Activated CD8-positive, alpha-beta memory T cell treated with anti-CD3 and anti-CD28 coated beads for 24 hours (primary cell): ENCODE data around the gene TBC1D2B.

Experiments used
- DNase-seq: peaks from one replicate; pipeline ENCODE4 v3.0.0-alpha.2; 2020

TBC1D2B gene

DNA sequence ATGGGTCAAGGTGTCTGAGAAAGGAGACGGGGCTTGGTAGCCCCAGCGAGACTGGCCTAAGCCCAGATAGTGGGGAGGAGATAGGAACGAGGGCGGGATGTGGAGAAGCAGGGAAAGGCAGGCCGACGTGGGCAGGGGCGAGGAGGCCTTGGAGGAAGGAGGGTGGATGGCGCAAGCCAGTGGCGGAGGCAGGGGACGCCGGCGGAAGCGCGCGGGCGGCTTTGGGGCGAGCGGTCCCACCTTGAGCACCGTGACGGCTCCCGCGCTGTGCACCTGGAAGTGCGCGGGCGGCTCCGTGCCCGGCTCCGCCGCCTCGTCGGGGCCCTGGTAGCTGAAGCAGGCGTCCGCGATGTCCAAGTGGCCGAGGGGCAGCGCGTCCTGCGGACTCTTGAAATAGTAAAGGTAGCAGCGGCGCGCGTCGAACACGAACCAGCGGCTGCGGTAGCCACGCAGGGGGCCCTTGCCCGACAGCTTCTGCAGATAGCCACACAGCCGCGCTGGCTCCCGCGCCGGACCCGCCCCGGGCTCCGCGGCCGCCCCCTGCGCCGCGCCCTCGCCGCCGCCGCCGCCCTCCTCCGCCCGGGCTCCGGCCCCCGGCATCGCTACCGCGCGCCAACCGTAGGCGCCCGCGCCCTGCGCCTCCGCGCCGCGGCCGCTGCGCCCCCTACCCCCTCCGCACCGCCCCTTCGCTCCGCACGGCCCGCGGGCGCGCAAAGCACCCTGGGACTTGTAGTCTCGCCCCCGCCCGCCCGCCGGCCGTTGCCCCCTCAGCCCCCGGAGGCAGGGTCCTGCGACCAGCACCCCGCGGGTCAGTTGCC, at the start of gene TBC1D2B:
TBC1D2B (minus strand) TSS at position 659 of the 818 bp plus-strand sequence; CDS start at position 600, 59 bp downstream.
- DNase-seq, result peak; percentile 90

DNA sequence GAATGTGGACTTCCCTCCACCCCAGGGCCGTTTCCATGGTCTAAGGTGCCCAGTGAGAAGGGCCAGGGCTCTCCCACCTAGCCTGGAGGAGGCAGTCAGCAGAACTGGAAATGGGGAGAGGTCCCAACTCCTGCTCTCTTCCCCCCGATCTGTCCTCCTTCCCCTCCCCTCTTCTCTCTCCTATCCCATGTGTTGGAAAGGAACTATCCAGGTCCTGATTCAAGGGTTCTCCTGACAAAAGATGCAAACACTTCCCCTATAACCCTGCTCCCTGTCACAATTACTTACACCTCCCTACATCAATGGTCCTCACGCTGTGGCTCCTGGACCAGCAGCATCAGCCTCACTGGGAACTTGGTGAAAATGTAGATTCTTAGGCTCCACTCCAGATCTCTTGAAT, 47.8 kb upstream of the TBC1D2B start:
- DNase-seq, result no peak

DNA sequence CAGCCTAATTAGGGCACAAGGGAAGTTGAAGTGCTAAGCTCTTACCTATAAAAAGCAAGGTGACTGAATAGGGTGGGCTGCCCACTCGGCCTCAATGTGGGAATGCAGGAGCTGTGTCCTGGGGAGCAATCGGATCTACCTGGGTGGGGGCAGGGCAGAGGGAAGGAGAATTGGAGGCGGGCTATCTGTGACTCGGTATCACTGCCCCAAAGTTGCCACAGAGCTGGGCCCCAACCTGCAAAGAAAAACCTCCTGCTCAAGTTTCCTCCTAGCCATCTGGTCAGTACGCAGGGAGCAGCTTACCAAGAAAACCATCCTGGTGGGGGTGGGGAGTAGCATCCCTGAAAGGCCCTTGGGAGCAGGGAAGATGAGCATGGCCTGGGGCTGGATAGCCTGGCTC, 43.0 kb upstream of the TBC1D2B start:
- no peak for DNase-seq

DNA sequence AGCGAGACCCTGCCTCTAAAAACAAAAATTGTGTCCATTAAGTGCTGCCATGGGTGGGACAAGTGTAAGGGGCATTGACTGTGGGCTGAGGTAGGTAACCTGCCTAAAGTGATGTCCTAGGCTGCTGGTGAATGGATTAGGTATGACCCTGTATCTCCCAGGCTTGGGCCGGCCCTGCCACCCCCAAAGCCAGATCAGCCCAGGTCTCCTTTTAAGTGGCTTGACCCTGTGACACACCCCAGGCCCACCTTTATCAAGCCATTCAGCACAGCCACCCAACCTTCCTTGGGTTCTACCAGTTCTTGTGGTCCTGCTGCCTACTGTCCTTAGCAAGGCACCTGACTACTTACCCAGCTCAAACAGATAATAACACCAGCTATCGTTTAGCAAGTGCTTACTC, 35.0 kb upstream of the TBC1D2B start:
- no peak for DNase-seq

DNA sequence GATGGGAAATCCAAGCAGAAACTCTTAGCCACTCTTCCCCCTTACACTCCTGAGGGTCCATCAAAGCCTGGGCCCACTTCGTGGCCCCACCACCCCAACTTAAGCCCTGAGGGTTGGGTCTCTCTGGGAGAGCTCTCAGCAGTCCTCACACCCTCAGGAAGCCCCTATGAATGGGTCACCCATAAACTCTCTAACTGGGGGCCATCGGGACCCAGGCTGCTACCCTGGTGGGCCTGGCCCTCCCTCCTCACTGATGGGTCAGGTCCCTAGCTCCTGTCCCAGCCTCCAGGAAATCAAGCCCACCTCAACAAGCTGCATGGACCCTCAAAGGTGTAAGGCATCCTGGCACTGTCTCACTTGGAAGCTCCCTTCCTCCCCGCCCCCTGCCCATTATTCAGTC, 34.3 kb upstream of the TBC1D2B start:
- DNase-seq, result no peak

DNA sequence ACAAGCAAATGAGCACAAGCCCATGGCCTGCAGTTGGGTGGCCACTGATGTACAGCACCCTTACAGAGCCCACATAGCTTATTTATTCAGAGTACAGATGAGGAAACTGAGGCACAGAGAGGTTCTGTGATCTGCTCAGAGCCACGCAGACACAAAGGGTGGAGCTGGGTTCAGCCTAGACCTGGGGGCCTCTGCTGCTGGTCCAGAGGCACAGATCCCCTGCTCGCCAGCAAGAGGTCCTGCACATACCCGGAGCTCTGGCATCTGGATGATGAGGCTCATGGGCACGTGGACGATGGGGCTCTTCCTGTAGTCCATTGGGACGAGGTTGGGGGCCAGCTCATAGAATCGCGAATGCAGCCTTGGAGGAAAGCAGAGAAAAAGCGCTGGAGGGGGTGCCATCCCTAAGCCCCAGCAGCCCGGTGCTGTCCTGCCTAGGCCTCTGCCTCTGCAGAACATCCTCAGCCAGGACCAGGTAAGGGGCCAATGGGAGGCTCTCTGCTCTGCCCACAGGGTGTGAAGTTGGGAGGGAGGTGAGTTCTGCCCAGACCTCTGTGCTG, 33.5 kb upstream of the TBC1D2B start:
- no peak for DNase-seq

DNA sequence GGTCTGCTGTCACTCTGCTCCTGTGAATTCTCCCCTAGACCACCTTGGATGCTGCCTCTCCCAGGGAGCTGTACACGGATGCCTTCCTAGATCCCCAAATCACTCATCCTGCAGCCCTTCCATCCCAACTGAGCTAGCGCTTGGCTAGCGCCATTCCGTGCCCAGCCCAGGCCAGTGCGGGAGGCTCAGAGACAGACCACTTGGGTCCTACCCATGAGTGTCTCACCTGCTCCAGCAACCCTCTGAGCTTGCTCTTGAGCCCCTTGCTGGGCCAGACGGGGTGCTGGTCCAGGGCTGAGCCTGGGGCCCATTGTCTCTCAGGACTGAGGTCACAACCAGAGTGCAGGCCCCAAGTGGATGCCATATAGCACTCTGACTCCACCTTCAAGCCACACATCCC, 32.6 kb upstream of the TBC1D2B start:
- DNase-seq, result no peak

DNA sequence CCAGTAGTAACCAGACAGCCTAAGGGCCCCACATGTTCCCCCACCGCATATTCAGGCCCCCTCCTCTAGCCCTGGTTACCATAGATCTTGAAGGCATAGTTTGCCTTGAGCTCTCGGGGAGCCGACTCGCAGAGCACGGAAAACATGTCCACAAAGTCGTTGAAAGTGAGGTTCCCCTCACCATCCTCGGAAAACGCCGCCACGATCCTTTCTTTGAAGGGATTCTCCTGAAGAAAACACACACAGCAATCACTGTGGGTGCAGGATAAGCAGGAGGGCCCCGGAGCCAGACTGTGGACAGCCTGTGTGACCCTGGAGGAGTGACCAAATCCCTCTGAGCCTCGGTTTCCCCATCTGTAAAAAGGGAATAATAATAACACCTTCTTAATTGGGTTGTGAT, 31.6 kb upstream of the TBC1D2B start:
- DNase-seq, result no peak

DNA sequence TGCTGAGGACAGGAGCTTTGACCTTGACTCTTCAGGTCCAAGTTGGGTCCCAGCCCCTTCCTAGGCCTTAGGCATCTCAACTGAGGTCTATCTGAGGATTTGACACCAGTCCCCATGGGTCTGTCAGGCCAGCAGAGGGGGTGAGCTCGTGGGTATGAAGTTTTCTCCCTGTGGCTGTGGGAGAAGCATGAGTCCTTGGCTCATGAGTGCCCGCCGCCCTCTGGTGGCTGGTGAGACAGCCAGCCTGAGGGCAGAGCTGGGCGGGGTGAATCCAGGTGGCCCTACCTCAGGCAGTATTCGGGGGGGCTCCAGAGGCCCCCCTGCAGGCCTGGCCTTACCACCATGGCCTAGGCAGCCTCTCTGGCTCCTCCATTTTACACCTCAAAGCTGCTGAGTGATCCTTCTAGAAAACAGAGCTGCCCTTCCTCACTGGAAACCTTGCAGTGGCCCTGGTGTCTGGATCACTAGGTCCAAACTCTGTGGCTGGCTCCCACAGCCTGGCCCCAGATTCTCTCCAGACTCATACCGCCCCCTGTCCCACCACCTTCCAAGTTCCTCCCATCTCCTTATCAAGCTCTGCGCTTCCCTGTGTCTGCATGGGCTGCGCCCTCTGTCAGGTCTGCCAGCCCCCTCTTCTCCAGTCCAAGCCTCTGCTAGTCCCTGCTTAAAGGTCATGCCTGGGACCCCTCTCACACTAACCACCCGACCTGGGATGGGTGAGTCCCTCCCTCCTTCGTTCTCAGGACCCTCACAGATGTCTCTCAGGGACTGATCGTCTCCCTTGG, 31.0 kb upstream of the TBC1D2B start:
- DNase-seq, result peak; percentile 91

DNA sequence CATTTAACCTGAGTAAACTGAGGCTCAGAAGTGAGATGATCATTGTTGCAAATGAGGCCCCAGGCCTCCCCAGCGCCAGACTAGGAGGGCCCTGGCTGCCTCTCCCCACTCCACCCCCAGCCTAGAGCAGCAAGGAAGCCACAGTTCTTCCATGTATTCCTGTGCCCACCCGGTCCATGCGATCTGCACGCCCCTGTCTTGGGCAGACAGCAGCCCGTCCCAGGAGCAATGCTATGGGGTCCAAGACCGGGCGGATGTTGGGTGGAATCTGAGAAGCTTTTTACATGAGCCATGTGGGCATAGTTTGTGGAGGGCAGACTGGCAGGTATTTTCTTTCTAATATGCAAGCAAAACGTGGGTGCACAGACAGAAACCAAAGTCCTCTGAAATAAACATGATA, 30.0 kb upstream of the TBC1D2B start:
- DNase-seq, result no peak

DNA sequence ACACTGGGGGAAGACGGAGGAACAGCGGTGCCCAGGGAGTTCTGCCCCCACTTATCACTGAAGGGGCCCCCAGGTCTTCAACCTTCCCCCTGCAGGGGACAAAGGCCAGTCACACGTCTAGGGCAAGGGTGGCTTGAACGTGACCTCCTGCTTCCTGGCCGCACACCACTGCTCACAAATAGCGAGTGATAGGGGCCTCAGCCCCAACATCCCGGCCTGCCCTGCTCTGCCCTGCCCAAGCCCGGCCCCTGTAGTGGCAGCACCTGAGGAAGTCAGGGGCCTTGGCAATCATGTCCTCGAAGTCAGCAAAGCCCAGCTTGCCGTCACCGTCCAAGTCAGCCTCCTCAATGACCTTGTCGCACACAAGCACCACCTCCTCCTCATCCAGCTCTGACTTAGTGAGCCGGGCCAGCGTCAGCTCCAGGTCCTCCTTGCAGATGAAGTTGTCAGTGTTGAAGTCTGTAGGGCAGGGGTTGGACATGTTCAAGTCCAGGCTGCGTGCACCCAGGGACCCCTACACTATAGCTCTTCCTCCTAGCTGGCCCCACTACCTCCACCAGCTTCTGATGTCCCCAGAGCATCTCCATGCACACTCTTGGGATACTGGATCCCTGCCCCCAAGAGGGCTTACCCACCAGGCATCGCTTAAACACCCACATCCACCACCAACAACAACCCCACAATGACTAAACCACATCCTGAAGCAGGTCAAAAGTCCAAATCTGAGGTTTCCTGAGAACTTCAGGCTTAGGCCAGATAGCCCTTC, 28.1 kb upstream of the TBC1D2B start:
- DNase-seq, result no peak

DNA sequence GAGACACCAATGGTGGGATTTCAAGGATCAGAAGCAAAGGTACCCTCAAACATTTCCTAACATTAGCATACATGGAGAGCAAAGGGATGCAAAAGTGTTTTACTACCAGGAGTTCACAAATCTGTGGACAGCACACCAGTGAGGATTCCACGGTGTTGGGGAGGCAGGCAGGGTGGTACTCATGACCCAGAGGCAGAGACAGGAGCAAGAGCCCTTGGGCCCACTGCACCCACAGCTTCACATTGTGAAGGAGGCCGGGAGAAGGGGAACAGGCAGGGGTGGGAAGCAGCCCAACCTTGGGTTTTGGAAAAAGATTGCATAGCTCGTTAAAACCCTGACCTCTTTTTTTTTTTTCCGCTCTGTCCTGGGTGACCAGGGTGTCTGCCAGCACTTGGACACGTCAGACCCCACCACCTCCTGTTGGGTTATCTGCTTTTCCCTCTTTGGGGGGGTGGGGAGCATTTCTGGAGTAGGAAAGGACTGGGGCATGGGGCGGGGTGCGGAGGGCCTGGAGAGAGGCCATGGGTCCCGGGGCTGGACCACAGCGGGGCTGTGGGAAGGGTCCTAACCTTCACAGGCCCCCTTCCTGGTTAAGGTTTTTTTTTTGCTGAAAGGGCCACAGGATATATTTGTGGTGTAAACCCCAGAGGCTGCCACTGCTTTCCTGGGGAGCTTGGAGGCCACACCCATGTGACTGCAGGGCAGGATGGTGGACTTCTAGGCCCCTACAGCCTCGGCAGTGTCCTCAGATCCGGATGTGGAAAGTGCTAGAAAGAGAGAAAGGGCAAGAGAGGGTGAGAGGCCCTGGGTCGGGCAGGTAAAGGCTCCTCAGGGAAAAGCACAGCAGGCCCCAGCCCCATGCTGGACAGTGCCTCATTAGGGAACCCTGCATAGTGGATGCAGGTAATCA, 27.3 kb upstream of the TBC1D2B start:
- no peak for DNase-seq

DNA sequence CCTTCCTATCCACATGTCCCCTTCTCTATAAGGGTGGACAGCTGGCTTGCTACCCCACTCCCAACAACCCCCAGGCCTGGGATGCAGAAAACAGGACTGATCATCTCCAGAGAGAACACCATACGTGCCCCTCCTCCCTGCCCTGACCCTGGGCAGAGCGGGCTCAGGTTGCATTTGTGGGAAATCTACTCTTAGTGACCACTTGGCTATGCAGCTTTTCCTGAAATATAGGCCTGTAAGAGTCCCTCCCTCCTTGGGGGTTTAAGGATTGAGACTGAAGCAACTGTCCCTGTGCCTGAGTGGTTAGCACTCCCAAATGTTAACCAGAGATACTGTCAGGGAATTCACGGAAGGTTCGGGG, 26.6 kb upstream of the TBC1D2B start:
- no peak for DNase-seq

DNA sequence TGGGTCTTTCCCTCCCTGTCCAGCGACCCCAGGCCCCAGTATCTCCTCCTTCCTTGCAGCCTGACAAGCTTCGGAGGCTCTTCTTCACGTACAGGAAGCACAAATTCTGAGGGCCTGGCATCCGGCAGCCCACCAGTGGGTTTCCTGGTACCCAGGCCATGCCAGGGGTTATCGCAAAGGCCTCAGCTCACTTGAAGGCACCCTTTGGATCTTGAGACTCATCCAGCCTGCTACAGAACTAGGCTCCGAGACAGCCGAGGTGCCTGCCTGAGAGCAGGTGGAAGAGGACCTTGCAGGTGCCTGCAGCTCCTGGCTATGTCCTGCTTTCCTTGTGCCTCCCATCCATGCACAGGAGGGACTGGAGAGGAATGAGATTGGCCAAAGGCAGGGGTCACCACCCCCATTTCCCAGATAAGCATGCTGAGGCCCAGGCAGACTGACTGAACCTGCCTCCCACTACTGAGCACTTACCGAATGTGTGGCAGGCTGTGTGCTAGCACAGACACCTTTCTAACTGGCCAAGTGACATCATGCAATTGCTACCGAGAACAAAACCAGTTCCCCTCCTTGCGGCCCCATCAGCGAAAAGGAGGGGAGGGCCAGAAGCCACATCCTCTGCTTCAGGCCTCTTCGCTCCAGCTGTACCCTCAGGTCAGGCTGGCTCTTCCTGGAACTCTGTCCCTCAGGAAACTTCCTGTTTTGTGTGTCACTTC, 26.1 kb upstream of the TBC1D2B start:
- peak; percentile 83 for DNase-seq

DNA sequence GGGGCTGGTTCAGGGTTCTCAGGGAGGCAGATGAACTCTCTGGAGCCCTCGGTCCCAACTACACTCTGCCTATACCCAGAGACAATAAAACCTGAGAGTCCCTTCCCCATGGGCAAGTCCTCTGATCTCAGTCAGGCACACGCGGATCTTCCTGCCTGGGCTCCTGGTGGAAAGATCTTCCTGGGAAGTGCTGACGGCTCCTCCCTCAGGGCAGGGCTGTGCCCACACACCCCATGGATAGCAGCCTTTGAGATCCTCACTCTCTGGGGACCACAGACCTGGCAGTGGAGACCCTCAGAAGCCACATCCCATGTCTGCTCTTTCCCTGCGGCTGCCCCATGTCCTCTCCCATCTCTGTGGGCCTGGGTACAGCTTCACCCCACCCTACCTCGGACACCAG, 25.2 kb upstream of the TBC1D2B start:
- no peak for DNase-seq

DNA sequence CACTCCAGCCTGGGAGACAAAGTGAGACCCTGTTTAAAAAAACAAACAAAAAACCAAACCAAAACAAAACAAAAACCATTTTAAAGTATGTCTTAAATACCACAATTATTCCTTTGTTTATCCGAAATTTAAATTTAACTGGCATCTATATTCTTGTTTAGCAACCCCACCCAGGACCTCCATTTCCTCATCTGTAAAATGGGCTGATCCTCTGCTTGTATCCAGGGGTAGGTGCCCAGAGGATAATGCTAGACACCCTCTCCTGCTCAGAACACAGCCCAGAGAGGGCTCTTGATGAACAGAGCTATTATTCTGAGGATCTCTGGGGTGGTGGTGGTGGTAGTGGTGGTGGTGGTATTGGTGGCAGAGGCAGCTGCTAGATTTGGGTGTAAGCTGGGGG, 24.7 kb upstream of the TBC1D2B start:
- no peak for DNase-seq

DNA sequence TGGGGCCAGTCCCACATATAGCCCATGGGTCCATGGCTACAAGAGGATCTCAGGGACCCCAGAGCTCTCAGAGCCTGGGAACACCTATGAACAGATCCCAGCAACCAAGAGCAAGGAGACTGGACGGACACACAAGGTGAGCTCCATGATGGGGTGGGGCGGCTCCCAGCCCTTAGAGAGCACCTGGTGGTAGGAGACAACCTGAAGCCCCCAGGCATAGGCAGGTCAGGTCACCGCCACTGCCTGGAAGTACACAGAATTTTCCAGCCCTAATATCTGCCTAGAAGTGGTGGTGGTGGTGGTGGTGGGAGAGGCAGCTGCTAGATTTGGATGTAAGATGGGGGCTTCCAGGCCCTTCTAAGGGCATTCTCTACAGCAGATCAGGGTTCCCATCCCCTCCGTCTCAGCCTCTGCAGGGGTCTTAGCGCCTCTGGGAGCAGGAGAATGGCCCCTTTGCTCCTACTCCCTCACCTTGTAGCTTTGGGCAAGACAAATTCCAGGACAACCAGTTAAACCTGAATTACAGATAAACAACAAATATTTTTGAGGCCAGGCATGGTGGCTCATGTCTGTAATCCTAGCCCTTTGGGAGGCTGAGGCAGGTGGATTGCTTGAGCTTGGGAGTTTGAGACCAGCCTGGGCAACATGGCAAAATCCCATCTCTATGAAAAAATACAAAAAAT, 24.1 kb upstream of the TBC1D2B start:
- no peak for DNase-seq

DNA sequence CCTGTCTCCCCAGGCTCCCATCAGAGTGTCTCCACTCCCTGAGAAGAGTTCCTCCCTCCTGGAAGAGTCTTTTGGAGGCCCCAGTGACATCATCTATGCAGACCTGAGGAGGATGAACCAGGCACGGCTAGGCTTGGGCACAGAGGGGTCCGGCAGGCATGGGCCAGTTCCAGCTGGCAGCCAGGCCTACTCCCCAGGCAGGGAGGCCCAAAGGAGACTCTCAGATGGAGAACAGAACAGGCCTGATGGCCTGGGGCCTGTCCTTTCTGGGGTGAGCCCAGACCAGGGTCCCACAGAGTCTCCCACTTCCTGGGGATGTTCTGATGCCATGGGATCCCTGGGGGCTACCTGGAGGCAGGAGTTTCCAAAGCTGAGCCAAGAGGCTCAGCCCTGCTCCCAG, 23.4 kb upstream of the TBC1D2B start:
- no peak for DNase-seq

DNA sequence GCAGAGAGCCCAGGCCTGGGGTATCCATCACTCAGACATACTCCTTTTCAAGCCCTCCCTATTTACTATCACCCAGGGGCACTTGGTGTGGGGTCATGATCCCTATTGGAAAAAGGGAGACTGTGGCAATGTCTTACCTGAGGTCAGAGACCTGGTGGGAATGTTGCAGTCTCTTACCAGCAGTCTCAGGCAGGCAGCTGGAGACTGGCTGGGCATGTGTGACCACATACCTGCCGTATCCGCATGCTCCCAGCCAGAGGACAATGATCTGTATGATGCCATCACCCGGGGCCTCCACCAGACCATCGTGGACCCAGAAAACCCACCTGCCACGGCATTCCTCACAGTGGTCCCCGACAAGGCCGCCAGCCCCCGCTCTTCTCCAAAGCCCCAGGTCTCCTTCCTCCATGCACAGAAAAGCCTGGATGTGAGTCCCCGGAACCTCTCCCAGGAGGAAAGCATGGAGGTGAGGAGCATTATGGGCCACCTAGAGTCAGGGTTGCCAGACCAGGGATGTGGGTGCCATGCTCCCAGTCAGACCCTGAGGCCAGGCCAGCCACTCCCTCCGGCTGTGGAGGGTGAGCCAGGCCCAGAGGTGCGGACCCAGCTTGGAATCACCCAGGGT, 20.7 kb upstream of the TBC1D2B start:
- no peak for DNase-seq

DNA sequence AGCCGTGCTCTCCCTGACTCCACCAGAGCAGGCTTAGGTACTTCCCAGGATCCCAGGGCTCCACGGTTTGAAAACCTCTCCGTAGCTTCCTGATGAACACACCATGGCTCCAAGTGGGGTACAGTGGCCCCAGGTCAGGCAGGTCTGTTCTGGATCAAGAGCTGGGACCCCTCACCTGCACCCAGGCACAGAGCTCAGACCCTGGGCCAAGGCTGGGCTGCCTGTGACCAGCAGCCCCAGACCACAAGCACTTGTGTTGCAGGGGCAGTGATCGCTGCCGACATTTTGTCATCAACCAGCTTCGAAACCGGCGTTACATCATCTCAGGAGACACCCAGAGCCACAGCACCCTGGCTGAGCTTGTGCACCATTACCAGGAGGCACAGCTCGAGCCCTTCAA, 20.2 kb upstream of the TBC1D2B start:
- DNase-seq, result no peak
